H1 (cell line): ENCODE data around the gene USP8. TPM values are rescaled to one million over a fixed set of nuclear protein-coding genes. Genes with fewer than 3 reads are reported as not detected.

Source experiments
- BACH1 ChIP-seq: IDR thresholded peaks from 2 replicates; pipeline ENCODE4 v1.6.1; 2012; ENCODE audit warnings: low read length, improper control_type of control experiment
- EP300 ChIP-seq, 2 experiments: IDR thresholded peaks; 1 replicate in 1 of 2; 2 replicates in 1 of 2; pipeline ENCODE4 v1.6.1; 2011 to 2012; ENCODE audit warnings: low read depth in 2 of 2, low read length in 2 of 2, mild to moderate bottlenecking in 2 of 2, borderline replicate concordance in 1 of 2, inconsistent platforms in 1 of 2, moderate library complexity in 1 of 2
- SP2 ChIP-seq: IDR thresholded peaks from 2 replicates; pipeline ENCODE4 v1.6.1; 2012; ENCODE audit warnings: mild to moderate bottlenecking, low read length, inconsistent platforms
- TAF1 ChIP-seq: IDR thresholded peaks from 2 replicates; pipeline ENCODE4 v1.6.1; 2011; ENCODE audit warnings: mild to moderate bottlenecking, low read depth, low read length
- USF2 ChIP-seq: IDR thresholded peaks from 2 replicates; pipeline ENCODE4 v1.6.1; 2011; ENCODE audit warnings: low read length, improper control_type of control experiment
- polyA plus RNA-seq, 7 experiments: library from polyadenylated mRNA; depleted of rRNA in 3 of 7; stranded (reverse) in 5 of 7; unstranded in 2 of 7; fragments of >200 nt in 5 of 7; fragments of 200-250 nt in 2 of 7; gene quantifications; 1 replicate in 5 of 7; 2 replicates in 1 of 7; 4 replicates in 1 of 7; pipeline versions ENCODE4 v1.2.1 to v1.2.3, GENCODE V29; 2011 to 2013; ENCODE audit warnings: missing spikeins in 2 of 7, mixed read lengths in 2 of 7
- total RNA-seq: library from RNA; stranded (reverse); fragmentation: NEBNext Ultra II Directional; extraction: Animal tissue kit (Norgen Biotek cat#: 25700); gene quantifications from 2 replicates; pipeline ENCODE4 v1.2.1, GENCODE V29; 2021

USP8 gene
- total and polyA plus RNA-seq, 2 of the 8 experiments (the other 6 are each of a cell fraction or from before 2014, with no cell fraction given), result 19.9 to 66.2 TPM

DNA sequence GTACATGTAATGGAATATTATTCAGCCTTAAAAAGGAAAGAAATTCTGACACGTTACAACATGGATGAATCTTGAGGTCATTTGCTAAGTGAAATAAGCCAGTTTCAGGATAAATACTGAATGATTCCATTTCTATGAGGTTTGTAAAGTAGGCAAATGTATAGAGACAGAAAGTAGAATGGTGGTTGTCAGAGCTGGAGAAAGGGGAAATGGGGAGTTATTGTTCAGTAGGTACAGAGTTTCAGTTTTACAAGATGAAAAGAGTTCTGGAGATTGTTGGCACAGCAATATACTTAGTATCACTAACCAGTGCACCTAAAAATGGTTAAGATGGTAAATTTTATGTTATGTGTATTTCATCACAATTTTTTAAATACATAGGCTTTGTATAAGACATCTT is 60.6 kb downstream of the USP8 start (continued):
- TF ChIP-seq BACH1 (no peak), TAF1 (no peak), SP2 (no peak), USF2 (no peak), EP300 (IDR thresholded peaks at IDR 0.05; ENCODE audit: borderline replicate concordance in 1 of 2, low read depth in 2 of 2, low read length in 2 of 2) (no peak)
